Raji (cell line): ENCODE measurements around the gene NCEH1.

Source experiments
- POLR2A ChIP-seq: IDR thresholded peaks from 2 replicates; pipeline ENCODE4 v1.6.1; 2011; ENCODE audit warnings: low read depth, low read length, control low read depth; ENCODE audit not compliant: insufficient read depth

NCEH1 gene

DNA sequence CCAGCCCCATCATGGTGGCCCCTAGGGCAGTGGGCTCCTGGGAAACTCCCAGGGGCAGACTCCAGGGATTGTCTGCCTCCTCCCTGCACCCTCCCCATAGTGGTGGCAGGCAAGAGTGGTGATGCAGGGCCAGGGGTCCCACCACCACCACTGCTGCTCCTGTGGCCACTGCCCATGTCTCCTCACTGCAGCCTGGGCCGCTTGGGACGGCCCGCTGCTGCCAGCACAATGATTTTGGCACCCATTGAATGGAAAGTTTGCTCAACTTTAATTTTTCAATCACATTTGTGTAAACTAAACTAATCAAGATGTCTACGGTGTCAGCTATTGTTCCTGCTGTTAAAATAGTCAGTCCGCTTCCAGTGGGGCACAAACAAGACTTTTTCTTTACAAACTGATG, 95.6 kb downstream of the NCEH1 start:
- no peak for TF ChIP-seq POLR2A

DNA sequence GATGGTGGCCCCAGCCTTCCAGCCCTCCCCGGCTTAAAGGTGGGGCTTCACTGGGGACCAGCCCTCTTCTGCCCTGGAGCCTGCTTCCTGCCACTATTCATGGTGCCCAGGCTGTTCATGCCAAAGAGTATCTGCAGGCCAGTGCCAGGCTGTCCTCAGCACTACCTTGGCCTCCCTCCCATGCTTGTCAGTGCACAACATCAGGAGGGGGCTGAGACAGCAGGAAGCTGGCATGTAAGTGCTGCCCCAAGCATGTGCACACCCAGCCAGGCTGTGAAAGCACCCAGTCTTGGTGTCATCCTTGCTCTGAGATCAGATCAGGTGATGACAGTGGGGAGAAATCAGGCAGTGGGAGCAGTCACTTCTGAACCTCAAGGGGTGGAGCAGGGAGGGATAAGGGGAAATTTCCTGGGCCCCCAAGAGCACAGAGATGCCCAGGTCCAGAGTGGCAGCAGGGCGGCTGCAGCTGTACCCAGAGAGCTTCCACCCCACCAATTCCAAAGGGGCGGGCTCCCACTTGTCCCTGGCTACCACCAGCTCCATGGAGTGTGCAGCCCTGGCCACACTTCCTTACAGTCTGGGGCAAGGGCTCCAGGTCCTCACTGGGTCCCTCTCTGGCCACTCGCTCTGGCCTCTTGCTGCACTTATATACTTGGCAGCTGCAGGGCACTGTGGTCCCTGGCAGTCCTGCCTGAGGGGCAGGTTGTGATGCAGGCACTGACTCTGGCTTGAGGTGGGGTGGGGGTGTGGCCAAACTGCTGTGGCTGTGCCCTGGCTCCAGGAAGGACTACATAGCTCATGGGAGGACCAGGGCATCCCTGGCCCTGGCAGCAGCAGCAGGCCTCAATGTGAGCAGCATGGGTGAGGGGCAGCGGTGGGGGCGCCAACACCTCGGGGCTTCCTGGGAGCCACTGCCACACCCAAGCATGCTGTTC, 96.3 kb downstream of the NCEH1 start:
- no peak for TF ChIP-seq POLR2A

GRCh38 chr3:172613845-172614244, 97.0 kb downstream of the NCEH1 start:
- no peak for TF ChIP-seq POLR2A

DNA sequence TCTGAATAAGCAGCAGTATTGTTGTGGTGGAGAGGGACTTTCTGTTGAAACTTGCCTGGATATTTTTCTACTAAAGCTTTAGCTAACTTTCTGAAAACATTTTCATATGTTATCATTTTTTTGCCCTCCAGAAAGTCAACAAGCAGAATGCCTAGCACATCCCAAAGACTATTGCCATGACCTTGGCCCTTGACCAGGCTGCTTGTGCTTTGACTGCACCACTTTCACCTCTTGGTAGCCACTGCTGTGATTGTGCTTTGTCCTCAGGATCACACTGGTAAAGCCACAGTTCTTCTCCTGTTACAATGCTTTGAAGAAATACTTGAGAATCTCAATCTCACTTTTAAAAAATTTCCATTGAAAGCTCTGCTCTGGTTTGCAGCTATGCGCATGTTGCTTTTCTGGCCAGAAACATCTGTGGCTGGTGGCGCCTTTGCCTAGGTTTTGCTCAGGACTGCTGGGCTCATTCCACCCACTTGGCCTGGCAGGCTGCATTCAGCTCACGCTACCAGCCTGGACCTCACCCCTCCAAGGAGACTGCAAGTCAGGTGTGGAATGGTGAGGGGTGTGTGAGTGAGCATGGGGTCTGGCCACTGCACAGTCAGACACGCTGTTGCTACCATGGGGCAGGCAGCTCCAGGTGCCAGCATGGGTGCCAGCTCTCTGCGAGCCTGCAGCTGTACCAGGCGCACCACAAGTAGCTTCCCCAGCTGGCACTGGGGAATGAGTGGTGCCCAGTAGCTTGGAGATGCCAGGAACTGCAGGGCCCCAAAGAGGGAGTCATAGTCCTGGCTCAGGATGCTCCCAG, 97.8 kb downstream of the NCEH1 start:
- no peak for TF ChIP-seq POLR2A

DNA sequence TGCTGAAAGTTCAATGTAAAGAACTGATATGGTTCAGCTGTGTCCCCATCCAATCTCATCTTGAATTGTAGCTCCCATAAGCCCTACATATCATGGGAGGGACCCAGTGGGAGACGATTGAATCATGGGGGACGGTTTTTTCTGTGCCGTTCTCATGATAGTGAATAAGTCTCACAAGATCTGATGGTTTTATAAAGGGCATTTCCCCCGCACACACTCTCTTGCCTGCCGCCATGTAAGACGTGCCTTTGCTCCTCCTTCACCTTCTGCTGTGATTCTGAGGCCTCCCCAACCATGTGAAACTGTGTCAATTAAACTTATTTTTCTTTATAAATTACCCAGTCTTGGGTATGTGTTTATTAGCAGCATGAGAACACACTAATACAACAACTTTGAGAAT, 101.1 kb downstream of the NCEH1 start:
- no peak for TF ChIP-seq POLR2A

- TF ChIP-seq POLR2A, result no peak
Observed at GRCh38 chr3:172608575-172608974, 102.3 kb downstream of the NCEH1 start.

DNA sequence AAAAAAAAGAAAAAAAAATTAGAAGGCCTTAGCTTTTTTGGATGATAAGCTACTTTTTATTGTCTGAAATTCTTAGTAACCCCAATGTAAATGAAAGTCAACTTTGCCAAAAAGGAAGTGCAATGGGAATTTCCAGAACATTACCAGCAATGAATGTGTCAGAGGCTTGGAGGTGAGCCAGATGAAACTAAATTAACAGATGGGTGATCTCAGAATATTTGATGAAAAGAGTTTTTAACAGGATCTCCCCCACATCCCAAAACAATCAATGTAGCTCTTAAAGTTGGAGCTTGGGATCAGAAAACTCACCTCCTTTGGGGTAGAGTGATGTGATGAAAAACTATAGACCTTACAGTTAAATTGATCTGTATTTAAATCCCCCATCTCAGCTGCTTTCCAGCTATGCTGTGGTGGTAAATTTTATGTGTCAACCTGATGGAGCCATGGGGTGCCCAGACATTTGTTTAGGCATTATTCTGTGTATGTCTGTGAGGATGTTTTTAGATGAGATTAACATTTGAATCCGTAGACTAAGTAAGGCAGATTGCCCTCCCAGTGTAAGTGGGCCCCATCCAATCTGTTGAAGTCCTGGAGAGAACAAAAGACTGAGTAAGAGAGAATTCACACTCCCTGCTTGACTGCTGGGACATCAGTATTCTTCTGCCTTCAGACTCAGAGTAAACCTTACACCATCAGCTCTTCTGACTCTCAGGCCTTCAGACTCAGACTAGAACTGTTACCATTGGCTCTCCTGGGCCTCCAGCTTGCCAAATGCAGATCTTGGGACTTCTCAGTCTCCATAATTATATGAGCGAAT, 103.4 kb downstream of the NCEH1 start:
- no peak for TF ChIP-seq POLR2A

GRCh38 chr3:172606021-172606420, 104.8 kb downstream of the NCEH1 start:
- no peak for TF ChIP-seq POLR2A

DNA sequence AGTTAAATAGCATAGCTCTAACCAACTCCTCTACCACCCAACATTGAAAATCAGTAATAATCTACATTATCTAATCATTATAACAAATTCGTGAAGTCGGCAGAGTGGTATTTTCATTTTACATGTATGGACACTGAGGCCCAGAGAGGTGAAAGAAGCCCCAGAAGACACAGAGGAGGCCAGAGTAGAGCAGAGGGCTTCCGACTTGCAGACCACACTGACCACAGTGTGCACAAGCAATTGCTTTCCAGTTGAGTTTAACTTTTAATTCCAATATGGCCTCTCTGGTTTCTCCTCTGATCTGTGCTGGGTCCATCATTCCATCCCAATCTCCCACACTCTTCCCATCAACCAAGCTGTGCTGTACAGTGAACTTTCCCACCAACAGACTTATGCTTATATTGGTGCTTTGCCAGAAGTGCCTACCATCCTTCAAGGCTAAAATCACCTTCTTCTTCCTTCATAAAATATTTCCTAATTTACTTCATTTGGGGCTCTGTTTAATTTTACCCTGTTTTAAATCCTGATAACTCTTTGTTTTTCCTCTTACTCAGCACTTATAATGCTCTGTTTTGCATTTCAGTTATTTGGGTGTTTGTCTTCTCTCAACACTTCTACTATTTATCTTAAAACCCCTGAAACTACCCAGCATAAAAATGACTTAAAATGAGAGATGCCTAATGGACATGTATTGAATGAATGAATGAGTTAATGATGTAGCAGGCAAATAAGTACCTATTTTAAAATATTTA, 105.8 kb downstream of the NCEH1 start:
- no peak for TF ChIP-seq POLR2A

DNA sequence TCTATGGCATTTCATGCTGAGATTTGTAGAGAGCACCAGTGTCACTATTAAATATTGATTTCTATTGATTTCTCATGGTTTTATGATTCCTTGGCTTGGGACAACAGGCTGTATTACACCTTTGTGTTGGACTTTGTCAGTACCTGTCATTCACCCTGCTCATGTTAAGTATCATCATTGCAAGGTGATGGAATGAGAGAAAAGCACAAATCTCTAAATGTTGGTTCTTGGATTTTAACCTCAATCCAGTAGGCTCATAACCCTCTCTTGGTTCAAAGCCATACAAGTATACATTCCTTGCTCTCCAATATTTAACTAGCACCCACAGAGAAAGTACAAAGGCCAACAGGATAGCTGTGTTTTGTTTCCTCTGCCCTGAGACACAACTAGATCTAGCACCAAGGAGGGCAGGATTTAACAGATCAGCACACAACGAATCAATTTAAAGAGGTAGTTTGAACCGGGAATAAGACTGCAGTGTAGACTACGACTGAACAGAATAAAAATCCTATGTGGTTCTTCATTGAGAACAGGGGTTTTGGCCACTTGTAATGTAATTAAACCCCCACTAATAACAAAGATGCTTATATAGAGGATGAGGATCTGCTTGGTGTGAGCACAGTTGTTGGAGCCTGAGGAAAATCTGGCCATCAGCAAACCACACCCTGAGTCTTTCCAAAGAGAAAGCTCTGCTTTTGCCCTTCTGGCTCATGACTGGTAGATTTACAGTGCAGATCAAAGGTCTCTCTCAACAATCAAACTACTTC, 109.6 kb downstream of the NCEH1 start:
- TF ChIP-seq POLR2A, result no peak

- TF ChIP-seq POLR2A, result no peak
Observed at GRCh38 chr3:172600644-172601065, 110.2 kb downstream of the NCEH1 start.

DNA sequence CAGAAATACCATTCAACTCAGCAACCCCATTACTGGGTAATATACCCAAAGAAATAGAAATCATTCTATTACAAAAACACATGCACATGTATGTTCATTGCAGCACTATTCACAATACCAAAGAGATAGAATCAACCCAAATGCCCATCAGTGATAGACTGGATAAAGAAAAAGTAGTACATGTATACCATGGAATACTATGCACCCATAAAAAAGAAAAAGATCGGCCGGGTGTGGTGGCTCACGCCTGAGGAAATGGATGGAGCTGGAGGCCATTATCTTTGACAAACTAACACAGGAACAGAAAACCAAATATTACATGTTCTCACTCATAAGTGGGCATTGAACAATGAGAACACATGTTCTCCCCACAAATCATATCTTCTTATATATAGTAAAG, 112.0 kb downstream of the NCEH1 start:
- TF ChIP-seq POLR2A, result no peak

GRCh38 chr3:172596394-172596706, 114.5 kb downstream of the NCEH1 start:
- no peak for TF ChIP-seq POLR2A
